Panc1 (cell line): ENCODE data around the gene LIPN. TPM values are rescaled to one million over a fixed set of nuclear protein-coding genes. Genes with fewer than 3 reads are reported as not detected.

Experiments
- ATAC-seq: fragments of 200-7000 bp; cut with Tn5 transposase; 2 replicates; pipeline ENCODE4 v1.9.1; 2020; ENCODE audit warnings: mild to moderate bottlenecking, moderate library complexity
- BruUV-seq: library from RNA; stranded (reverse); fragments of 400-500 nt; replicated peaks from 2 replicates; lab custom pipeline; 2021; lab: Mats Ljungman, UMichigan
- CTCF ChIA-PET: fragments of 300-600 bp; sonication (Branson Sonifier 250); formaldehyde crosslinking; loops from one replicate; lab custom pipeline; 2022; ENCODE audit warnings: antibody characterized with exemption; lab: Charles Lee
- POLR2A ChIA-PET: fragments of 300-600 bp; sonication (Branson Sonifier 250); formaldehyde crosslinking; loops from one replicate; lab custom pipeline; 2022; ENCODE audit warnings: antibody characterized with exemption; lab: Charles Lee
- DNase-seq: peaks from one replicate; pipeline ENCODE4 v3.0.0-alpha.2; 2010; ENCODE audit warnings: low read depth, low spot score
- H3K27ac ChIP-seq: 2 replicates; pipeline ENCODE4 v1.5.1; 2011; ENCODE audit warnings: mild to moderate bottlenecking, low read length, inconsistent platforms
- H3K27me3 ChIP-seq: fragments of 200-500 bp; sonication (Bioruptor generic); 2 replicates; pipeline ENCODE4 v1.6.0; 2014; ENCODE audit warnings: low read length, inconsistent platforms; ENCODE audit not compliant: control insufficient read depth, insufficient read depth
- H3K36me3 ChIP-seq: fragments of 200-500 bp; sonication (Bioruptor generic); 2 replicates; pipeline ENCODE4 v1.5.1; 2014; ENCODE audit warnings: inconsistent platforms, mild to moderate bottlenecking, low read length, moderate library complexity; ENCODE audit not compliant: control insufficient read depth, insufficient read depth
- H3K4me1 ChIP-seq: 2 replicates; pipeline ENCODE4 v1.5.1; 2011; ENCODE audit warnings: inconsistent platforms, mild to moderate bottlenecking, low read length, moderate library complexity; ENCODE audit not compliant: control insufficient read depth, insufficient read depth
- H3K4me3 ChIP-seq, 2 experiments: 2 replicates each; pipeline ENCODE4 v1.5.1; 2011 to 2012; ENCODE audit warnings: low read depth in 2 of 2, low read length in 2 of 2, mild to moderate bottlenecking in 2 of 2, inconsistent platforms in 1 of 2, moderate library complexity in 1 of 2
- H3K9me3 ChIP-seq: fragments of 200-500 bp; sonication (Bioruptor generic); 2 replicates; pipeline ENCODE4 v1.5.1; 2014; ENCODE audit warnings: low read depth, mild to moderate bottlenecking, inconsistent platforms, low read length, moderate library complexity; ENCODE audit not compliant: control insufficient read depth, insufficient read depth
- POLR2AphosphoS5 ChIP-seq: IDR thresholded peaks from 2 replicates; pipeline ENCODE4 v1.6.1; 2012; ENCODE audit warnings: mild to moderate bottlenecking, low read depth, low read length, moderate library complexity
- SIN3A ChIP-seq: IDR thresholded peaks from 2 replicates; pipeline ENCODE4 v1.6.1; 2012; ENCODE audit warnings: low read depth, mild to moderate bottlenecking, low read length, moderate library complexity, borderline replicate concordance; ENCODE audit not compliant: insufficient read depth
- TCF7L2 ChIP-seq: IDR thresholded peaks from 2 replicates; pipeline ENCODE4 v1.6.1; 2011; ENCODE audit warnings: mild to moderate bottlenecking, low read depth, low read length, inconsistent platforms
- in situ Hi-C: cut with HindIII; loops from 2 replicates; pipeline ENCODE4 v1.10.0; 2016; ENCODE audit warnings: low sequenced_read_pairs, low pct_unique_long_range_greater_than_20kb
- intact Hi-C: fragments of 100-400 bp; cut with micrococcal nuclease; formaldehyde crosslinking; loops from one replicate; pipeline ENCODE4 v1.10.0; 2022; ENCODE audit not compliant: unreplicated experiment
- total RNA-seq: library from RNA; stranded (reverse); gene quantifications from one replicate; pipeline ENCODE4 v1.2.1, GENCODE V29; 2021; ENCODE audit not compliant: unreplicated experiment
- TF ChIP-seq, protein P1 (sequence below), 2 experiments: IDR thresholded peaks; 2 replicates each; pipeline ENCODE4 v1.6.1; 2011 to 2012; ENCODE audit warnings: low read depth in 2 of 2, control low read depth in 1 of 2, low read length in 1 of 2, mild to moderate bottlenecking in 1 of 2, moderate library complexity in 1 of 2; ENCODE audit not compliant: insufficient read depth in 1 of 2
- TF ChIP-seq, protein P2 (sequence below): fragments of 450-650 bp; IDR thresholded peaks from 2 replicates; pipeline ENCODE4 v1.5.1; 2017; ENCODE audit warnings: mild to moderate bottlenecking

Gene LIPN
- total RNA-seq, 1 experiment from 2014 or later = not detected

DNA sequence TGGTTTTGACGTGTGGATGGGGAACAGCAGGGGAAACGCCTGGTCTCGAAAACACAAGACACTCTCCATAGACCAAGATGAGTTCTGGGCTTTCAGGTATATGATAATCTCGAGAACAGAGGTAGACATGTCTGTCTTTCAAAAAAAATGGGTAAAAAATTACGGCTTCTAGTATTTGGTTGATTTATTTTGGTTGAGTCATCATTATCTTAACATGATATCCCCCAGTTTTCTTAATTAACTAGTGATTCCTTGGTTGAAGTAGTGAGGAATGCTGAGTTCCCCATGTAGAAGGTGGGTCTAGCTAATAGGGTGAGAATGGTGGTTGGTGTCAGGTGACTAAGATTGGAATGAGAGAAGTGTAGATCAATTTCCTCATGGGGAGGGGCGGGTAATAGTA is 53.4 kb downstream of the LIPN start:
- no TSS peak for BruUV-seq
- CTCF ChIA-PET = no interaction called here

DNA sequence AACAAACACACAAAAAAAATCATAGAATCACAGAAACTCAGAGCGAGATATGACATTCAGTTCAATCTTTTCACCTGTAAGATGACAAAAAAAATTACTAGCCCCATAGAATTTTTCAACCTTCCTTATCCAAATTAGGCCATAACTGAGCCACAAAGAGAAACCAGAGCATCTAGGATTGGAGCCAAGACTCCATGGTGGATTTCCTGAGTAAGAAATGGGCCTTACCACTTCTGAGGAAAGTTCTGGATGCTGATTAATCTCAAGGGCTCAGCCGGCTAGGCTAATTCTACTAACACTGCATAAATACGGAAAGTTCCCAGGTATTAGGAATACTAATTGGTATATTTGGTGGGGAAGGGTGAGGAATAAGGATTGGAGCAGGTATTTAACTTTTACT is 59.5 kb downstream of the LIPN start:
- BruUV-seq = no TSS peak
- in situ Hi-C loops = no loop called here

More for the DNA sequence above, 53.4 kb downstream of the LIPN start:
- intact Hi-C loops (loop anchor here (5.0 kb wide), 2 partner anchors 126 to 226 kb away; partner anchors contain the start of gene LIPJ), in situ Hi-C loops (no loop called here)
- H3K4me3 ChIP-seq = no peak overlapping the region
- H3K4me1 ChIP-seq = no peaks in the 10 kb centered on the region
- no peak for ATAC-seq
- no peaks in the 10 kb centered on the region for H3K36me3 ChIP-seq
- 0 out of 2 replicates have a peak, but pooled peaks cover 2% of the 10 kb centered on the region for H3K27me3 ChIP-seq
- no peak overlapping the region for H3K27ac ChIP-seq
- no peak for DNase-seq
- no peaks in the 10 kb centered on the region for H3K9me3 ChIP-seq
- POLR2A ChIA-PET = no interaction called here
- TF ChIP-seq, protein P1, sequence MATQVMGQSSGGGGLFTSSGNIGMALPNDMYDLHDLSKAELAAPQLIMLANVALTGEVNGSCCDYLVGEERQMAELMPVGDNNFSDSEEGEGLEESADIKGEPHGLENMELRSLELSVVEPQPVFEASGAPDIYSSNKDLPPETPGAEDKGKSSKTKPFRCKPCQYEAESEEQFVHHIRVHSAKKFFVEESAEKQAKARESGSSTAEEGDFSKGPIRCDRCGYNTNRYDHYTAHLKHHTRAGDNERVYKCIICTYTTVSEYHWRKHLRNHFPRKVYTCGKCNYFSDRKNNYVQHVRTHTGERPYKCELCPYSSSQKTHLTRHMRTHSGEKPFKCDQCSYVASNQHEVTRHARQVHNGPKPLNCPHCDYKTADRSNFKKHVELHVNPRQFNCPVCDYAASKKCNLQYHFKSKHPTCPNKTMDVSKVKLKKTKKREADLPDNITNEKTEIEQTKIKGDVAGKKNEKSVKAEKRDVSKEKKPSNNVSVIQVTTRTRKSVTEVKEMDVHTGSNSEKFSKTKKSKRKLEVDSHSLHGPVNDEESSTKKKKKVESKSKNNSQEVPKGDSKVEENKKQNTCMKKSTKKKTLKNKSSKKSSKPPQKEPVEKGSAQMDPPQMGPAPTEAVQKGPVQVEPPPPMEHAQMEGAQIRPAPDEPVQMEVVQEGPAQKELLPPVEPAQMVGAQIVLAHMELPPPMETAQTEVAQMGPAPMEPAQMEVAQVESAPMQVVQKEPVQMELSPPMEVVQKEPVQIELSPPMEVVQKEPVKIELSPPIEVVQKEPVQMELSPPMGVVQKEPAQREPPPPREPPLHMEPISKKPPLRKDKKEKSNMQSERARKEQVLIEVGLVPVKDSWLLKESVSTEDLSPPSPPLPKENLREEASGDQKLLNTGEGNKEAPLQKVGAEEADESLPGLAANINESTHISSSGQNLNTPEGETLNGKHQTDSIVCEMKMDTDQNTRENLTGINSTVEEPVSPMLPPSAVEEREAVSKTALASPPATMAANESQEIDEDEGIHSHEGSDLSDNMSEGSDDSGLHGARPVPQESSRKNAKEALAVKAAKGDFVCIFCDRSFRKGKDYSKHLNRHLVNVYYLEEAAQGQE (IDR thresholded peaks at IDR 0.05; ENCODE audit: insufficient read depth in 1 of 2, low read depth in 2 of 2, low read length in 1 of 2) = no peak
- TF ChIP-seq POLR2AphosphoS5 = no peak
- no peak for TF ChIP-seq SIN3A
- TF ChIP-seq TCF7L2 = no peak
- TF ChIP-seq, protein P2, sequence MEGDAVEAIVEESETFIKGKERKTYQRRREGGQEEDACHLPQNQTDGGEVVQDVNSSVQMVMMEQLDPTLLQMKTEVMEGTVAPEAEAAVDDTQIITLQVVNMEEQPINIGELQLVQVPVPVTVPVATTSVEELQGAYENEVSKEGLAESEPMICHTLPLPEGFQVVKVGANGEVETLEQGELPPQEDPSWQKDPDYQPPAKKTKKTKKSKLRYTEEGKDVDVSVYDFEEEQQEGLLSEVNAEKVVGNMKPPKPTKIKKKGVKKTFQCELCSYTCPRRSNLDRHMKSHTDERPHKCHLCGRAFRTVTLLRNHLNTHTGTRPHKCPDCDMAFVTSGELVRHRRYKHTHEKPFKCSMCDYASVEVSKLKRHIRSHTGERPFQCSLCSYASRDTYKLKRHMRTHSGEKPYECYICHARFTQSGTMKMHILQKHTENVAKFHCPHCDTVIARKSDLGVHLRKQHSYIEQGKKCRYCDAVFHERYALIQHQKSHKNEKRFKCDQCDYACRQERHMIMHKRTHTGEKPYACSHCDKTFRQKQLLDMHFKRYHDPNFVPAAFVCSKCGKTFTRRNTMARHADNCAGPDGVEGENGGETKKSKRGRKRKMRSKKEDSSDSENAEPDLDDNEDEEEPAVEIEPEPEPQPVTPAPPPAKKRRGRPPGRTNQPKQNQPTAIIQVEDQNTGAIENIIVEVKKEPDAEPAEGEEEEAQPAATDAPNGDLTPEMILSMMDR = no peak

More for the DNA sequence above, 59.5 kb downstream of the LIPN start:
- Histone ChIP-seq H3K27ac (no peak overlapping the region), H3K36me3 (no peaks in the 10 kb centered on the region), H3K4me3 (no peak overlapping the region), H3K27me3 (0 out of 2 replicates have a peak, but pooled peaks cover 2% of the 10 kb centered on the region), H3K4me1 (no peaks in the 10 kb centered on the region), H3K9me3 (no peaks in the 10 kb centered on the region)
- CTCF ChIA-PET = no interaction called here
- POLR2A ChIA-PET = no interaction called here
- ATAC-seq = no peak
- no peak for DNase-seq
- intact Hi-C loops = no loop called here
- TF ChIP-seq, protein P1 (IDR thresholded peaks at IDR 0.05; ENCODE audit: insufficient read depth in 1 of 2, low read depth in 2 of 2, low read length in 1 of 2) = no peak
- TF ChIP-seq, protein P2 = no peak
- TF ChIP-seq TCF7L2 (no peak), SIN3A (no peak)
